IMR-90 (cell line): ENCODE results near the gene PFDN6.

Experiments
- CHD1 ChIP-seq: IDR thresholded peaks from 2 replicates; pipeline ENCODE4 v1.6.1; 2012; ENCODE audit warnings: low read depth, low read length, improper control_type of control experiment
- FOS ChIP-seq: fragments of 150-350 bp; IDR thresholded peaks from 2 replicates; pipeline ENCODE4 v1.6.1; 2016; ENCODE audit warnings: low read depth, low read length
- MXI1 ChIP-seq: IDR thresholded peaks from 2 replicates; pipeline ENCODE4 v1.6.1; 2012; ENCODE audit warnings: low read depth, mild to moderate bottlenecking, low read length, moderate library complexity, borderline replicate concordance
- NFE2L2 ChIP-seq: fragments of 150-350 bp; IDR thresholded peaks from 2 replicates; pipeline ENCODE4 v1.6.1; 2016; ENCODE audit warnings: low read depth, mild to moderate bottlenecking, low read length
- POLR2A ChIP-seq: IDR thresholded peaks from 2 replicates; pipeline ENCODE4 v1.6.1; 2012; ENCODE audit warnings: mild to moderate bottlenecking, low read depth, low read length
- RAD21 ChIP-seq: IDR thresholded peaks from 2 replicates; pipeline ENCODE4 v1.6.1; 2012; ENCODE audit warnings: low read length, improper control_type of control experiment
- RCOR1 ChIP-seq: IDR thresholded peaks from 2 replicates; pipeline ENCODE4 v1.6.1; 2012; ENCODE audit warnings: mild to moderate bottlenecking, low read length, improper control_type of control experiment; ENCODE audit not compliant: insufficient replicate concordance
- RFX5 ChIP-seq: IDR thresholded peaks from 2 replicates; pipeline ENCODE4 v1.8.0; 2012; ENCODE audit warnings: low read depth, mild to moderate bottlenecking, low read length, moderate library complexity
- SMC3 ChIP-seq: fragments of 150-350 bp; IDR thresholded peaks from 2 replicates; pipeline ENCODE4 v1.6.1; 2016; ENCODE audit warnings: low read depth, mild to moderate bottlenecking, antibody characterized with exemption, low read length, moderate library complexity
- TF ChIP-seq, protein P1 (sequence below): conservative IDR thresholded peaks from 2 replicates; pipeline ENCODE4 v1.5.1; 2012; ENCODE audit warnings: mild to moderate bottlenecking, low read depth, low read length, improper control_type of control experiment

DNA sequence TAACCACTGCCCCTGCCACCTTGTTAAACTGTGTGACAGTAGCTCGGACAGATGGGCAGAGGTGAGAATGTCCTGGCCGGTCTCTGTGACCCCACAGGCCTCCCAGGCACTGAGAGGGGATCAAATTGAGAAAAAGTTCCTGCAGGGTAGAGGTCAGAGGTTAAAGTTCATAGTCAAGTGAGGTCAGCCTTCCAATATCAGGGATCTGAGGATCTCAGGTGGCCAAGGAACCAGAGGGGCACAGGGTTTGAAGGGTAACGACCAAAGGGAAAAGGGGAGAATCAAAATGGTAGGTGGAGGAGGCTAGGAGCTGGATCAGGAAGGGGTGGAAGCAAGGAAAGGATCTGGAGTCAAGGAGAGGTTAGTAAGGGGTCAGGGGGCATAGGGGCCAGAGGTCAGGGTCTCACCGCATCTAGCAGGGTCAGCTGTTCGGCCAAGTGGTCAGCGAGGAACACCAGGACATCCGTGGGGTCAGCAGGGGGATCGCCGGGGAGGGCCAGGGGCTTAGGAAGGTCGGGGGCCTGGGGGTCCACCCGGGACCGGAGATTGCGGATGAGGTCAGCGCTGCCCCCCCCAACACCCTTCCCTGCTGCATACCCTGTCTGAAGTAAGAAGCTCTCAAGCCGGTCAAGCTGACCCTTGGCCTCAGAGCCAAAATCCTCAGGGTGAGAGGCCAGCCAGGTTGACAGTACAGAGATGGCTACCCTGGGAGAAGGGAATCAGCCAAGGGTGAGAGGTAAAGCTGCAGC is 6.4 kb downstream of the PFDN6 start:
- TF ChIP-seq POLR2A (no peak), RAD21 (no peak), SMC3 (no peak), RFX5 (no peak), FOS (no peak), NFE2L2 (no peak), RCOR1 (no peak), MXI1 (no peak), CHD1 (no peak)
- TF ChIP-seq, protein P1, sequence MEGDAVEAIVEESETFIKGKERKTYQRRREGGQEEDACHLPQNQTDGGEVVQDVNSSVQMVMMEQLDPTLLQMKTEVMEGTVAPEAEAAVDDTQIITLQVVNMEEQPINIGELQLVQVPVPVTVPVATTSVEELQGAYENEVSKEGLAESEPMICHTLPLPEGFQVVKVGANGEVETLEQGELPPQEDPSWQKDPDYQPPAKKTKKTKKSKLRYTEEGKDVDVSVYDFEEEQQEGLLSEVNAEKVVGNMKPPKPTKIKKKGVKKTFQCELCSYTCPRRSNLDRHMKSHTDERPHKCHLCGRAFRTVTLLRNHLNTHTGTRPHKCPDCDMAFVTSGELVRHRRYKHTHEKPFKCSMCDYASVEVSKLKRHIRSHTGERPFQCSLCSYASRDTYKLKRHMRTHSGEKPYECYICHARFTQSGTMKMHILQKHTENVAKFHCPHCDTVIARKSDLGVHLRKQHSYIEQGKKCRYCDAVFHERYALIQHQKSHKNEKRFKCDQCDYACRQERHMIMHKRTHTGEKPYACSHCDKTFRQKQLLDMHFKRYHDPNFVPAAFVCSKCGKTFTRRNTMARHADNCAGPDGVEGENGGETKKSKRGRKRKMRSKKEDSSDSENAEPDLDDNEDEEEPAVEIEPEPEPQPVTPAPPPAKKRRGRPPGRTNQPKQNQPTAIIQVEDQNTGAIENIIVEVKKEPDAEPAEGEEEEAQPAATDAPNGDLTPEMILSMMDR, result no peak
